NCI-H2081 treated with DMSO at 0.1 percent for 48 hours (cell line): Measurements from ENCODE around the gene TSLP.
A peak's percentile ranks its signal among the peaks of the same experiment; 100 is the strongest.

ENCODE experiments used
- DNase-seq: peaks from one replicate; lab custom pipeline; 2025; lab: John Stamatoyannopoulos, UW

The TSLP gene

DNA sequence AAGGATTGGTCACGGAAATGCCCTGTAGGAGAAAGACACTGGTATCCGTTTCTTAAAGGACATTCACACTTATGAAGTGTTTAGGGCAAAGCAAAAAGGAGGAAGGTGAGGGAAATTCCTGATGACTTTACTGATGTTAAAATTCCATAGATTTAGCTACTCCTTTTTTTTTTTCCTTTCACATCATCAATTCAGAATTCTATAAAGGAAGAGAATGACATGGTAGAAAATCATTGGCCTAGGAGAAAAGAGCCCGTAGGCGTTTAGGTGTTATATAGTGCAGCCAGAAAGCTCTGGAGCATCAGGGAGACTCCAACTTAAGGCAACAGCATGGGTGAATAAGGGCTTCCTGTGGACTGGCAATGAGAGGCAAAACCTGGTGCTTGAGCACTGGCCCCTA lies at the start of gene TSLP:
TSS of gene TSLP (plus strand) at position 301 of the 400 bp plus-strand sequence. CDS start 178 bp downstream, outside the sequence.
- DNase-seq, result no peak

DNA sequence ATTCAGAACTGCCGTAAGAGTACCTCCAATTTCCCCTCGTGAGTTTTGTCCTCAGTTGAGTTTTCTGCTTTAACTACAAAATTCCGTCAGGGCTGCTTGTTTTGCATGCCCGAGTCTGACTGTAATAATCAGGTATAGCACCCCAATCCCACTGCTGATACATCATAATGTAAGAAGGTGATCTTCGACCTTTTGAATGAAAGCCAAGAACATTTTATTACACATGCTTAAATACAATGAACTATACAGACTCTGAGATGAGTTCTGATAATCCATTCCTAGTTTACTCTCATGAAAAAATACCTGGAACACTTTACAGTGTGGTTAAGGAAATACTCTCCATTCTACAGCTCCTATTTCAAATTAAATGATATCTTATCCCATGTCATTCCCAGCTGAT lies 49.2 kb upstream of the TSLP start:
- DNase-seq, result no peak

DNA sequence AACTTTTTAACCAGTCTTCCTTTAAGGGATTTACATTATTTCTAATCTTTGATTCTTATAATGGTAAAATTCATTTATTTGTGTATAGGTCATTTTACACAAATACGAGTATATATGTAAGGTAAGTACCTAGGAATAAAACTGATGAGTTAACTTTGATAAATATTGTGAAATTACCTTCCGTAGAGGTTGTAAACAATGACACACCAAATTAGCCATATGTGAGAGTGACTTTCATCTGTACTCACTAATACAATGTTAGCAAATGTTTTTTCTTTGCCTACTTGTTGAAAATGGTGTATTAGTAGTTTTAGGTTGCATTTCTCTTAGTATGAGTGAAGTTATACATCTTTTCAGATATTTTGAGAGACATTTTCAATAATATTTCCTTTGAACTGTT lies 42.6 kb upstream of the TSLP start:
- no peak for DNase-seq

DNA sequence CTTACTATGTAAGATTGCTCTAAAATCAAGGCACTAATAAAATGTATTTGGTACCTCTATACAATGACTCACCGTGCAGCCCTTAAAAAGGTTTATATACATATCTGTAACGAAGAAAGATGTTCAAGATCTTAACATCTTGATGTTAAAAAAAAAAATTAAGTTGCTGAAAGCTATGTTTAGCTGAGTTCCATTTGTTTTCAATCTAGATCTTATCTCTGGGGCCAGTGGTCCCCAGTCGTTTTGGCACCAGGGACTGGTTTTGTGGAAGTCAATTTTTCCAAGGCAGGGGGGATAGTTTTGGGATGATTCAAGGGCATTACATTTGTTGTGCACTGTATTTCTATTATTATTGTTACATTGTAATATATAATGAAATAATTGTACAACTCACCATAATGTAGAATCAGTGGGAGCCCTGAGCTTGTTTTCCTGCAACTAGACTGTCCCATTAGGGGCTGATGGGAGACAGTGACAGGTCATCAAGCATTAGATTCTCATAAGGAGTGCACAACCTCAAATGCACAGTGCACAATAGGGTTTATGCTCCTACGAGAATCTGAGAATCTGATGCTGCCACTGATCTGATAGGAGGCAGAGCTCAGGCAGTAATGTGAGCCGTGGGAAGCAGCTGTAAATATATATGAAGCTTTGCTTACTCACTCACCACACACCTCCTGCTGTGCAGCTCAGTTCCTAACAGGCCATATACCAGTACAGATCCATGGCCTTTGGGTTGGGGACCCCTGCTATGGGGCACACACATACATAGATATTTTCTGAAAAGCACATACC lies 27.6 kb upstream of the TSLP start:
- DNase-seq, result no peak

DNA sequence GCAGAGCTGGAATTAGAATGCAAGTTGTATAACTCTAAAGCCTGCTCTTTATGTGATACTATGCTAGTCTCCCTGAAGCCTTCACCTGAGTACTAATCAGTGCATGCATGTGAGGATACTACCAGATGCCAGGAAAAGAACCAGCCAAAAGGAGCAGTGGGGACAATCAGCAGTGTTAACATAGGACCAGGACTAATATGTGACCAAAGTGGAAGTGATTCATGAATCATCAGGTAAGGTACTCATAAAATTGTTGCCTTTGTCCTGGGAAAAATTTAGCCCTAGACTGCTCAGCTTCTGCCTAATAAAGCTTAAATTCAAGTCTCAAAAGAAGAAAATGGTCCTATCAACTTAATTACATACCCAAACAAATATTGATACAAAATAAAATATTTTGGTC lies 13.4 kb upstream of the TSLP start:
- DNase-seq, result no peak

DNA sequence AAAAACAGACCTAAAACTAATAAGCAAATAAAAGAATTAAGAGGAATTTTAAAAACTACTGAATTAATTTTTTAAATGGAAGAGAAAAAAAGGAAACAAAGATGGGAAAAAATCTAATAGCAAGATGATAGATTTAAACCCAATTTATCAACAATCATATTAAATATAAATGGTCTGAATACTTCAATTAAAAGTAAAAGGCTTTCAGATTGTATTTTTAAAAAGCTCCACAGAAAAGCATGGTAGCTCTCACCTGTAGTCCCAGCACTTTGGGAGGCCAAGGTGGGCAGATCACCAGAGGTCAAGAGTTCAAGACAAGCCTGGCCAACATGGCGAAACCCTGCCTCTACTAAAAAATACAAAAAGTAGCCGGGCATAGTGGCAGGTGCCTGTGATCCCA lies 11.3 kb upstream of the TSLP start:
- DNase-seq, result no peak

DNA sequence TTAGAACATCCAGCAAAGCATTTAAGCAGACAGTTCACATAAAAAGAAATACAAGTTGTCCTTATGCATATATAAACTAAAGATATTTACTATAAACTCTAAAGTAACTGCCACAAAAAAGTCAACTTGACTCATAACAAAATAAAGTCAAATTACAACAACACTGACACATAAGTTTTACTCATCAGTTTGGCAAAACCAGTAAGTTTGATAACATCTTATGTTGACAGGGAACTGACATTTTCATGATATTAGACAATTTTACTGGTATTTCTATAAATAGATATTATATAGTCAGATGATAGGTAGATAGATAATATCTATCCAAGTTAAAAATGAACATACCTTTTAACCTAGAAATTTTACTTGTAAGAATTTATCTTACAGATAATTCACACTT lies 9.9 kb upstream of the TSLP start:
- no peak for DNase-seq

DNA sequence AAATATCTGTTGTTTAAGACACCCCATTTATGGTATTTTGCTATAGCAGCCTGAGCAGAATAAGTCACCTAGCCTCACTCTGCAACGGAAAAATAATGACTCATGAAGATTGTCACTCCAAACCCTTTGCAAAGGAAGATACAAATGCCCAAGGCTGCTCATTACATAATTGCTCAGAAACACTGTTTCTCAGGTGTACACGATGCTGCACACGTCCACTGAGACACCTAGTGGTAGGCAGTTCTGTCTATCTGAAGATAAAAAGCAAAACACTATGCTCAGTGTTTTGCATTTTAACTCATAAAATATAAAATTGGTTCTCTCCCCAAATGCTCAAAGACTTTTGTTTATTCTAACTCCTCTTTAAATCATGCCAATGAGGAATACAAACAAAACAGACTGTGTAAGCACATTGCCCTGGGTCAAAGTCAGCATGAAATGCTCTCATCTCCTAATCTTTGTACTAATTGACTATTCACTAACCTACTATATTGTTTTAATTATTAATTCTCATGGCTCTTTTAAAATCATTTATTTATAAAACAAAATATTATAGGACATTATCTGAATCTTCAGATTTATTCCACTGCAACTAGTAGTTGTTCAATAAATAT lies 7.7 kb upstream of the TSLP start:
- no peak for DNase-seq

DNA sequence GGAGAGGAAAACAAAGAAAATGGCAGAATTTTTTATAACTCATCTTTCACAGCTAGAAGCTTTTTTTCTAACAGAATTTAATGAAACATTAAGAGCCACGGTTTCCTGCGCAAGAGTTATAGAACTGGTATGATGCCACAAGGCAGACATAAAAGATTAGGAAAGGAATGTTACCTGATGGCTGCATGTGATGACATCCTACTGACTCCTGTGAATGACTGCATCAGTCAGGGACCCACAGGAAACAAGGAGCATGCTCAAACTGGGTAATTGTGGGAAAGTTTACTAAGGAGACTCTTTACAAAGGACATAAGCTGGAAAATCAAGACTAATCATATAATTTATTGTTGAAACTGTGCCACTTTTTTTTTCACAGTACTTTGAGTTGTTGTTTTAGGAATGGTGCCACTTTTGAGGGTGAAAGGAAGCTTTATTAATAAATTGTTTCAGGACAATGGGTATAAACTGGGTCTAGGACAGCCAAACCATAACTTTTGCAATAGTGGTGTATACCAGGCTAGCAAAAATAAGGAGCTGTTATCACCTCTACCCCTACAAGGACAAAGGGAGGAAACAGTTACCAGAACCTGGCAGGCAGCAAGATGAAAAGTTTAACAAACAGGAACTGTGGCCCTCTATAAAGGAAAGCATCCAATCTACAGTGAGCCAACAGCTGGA lies 5.1 kb upstream of the TSLP start:
- DNase-seq, result no peak

DNA sequence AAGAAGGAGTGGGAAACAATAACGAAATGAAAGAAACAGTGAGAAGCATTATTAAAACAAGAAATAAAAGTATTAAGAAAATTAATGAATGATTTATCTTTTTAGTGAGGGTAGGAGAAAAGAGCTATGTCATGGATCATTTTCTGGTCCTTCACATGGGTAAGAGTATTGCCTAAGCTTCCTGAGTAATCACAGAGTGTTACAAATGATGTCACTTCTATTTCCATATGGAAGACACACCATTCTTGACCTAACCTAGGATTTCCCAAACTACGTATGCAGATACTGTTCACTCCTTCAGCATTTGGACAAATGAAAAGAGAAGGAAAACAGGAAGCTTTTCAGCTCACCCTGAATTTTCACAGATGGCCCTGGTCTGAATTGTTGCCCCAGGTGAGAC lies 3.3 kb upstream of the TSLP start:
- no peak for DNase-seq

DNA sequence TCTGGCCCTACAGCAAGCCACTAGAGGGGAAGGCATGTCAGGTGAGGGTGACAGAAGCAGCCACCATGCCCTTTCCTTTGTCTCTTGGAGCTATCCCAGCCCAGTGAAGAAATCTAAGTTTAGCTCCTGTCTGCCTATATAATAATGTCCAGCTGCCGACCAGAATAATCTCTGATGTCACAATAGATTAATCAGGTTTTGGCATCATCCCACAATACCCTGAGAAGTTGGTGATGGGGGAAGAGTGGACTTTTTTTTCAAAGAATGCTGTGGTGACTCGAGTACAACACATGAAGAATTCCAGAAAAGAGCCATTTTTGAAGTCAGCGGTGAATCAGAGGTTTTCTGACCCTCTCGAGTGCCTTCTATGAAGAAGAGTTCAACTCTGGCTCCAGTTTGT lies 1.7 kb upstream of the TSLP start:
- no peak for DNase-seq

DNA sequence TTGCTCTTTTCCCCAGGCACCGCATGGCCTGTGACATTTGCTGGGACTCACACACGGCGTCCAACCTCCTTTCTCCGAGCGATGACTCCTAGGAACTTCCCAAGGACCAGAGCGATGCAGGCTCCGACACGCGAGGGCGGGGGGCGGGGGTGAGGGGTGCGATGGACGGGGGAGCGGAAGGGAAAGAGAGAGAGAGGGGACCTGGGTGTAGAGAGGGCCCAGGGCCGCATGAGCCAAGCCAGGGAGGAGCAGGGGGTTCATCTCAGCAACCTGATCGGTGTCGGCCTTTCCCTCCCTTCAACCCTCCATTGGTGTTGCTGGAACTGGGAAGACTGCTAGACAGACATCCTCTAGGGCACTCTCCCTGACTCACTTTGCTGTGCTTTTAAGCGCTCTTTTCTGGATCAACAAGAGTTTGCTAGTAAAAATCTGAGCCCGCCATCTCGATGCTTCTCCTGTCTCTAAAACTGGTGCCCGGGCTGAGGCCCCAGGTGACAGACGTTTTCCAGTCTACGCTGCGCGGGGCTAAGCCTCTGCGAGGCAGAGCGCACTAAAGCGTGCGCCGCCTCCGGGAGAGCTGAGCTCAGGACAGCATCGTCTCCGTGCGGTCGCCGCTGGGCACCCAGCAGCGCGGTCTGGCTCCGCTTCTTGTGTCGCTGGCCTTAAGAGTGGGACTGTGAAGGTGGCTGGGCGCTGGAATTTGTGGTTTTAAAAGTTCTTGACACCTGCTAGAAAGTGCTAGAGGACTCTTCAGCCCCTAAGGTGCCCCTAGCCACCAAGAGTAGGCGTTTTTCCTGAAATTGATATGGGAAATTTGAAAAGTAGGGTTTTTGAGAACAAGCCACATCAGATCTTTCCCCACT lies 1.0 kb upstream of the TSLP start:
- no peak for DNase-seq

DNA sequence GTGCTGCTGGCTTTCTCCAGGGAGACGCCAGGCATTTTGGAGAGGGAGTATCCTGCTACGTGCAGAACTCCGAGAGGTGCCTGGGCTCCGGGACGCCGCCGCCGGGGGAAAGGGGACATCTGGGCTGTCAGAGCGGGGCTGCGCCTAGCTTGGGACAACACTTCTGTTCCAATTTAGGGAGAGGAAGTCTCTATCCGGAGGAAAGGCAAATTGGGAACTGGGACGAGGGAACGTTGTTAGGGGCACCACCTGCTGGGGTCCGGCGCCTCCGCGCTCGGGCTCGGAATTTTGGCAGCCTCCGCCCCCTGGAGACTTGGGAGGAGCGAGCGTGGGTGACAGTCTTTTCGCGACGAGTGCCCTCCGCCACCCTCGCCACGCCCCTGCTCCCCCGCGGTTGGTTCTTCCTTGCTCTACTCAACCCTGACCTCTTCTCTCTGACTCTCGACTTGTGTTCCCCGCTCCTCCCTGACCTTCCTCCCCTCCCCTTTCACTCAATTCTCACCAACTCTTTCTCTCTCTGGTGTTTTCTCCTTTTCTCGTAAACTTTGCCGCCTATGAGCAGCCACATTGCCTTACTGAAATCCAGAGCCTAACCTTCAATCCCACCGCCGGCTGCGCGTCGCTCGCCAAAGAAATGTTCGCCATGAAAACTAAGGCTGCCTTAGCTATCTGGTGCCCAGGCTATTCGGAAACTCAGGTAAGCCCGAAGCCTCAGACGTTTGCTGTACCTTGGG lies 1.6 kb downstream of the TSLP start:
- no peak for DNase-seq

DNA sequence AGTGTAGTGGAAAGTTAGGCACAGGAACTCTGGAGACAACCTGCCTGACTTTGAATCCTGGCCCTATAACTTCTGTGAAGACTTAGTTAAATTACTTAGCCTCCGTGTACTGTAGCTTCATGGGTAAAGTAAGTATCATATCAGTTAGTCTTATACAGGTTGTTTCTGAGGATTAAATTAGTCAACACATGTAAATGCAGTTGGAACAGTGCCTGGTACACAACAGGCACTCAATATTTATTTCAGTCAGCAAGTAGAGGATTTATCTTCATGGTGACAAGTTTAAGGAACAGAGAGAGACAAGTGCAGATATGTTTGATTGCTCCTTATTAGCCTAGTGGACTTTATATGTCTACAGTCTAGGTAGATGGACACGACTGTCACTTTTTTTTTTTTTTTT lies 2.7 kb downstream of the TSLP start:
- DNase-seq, result no peak

DNA sequence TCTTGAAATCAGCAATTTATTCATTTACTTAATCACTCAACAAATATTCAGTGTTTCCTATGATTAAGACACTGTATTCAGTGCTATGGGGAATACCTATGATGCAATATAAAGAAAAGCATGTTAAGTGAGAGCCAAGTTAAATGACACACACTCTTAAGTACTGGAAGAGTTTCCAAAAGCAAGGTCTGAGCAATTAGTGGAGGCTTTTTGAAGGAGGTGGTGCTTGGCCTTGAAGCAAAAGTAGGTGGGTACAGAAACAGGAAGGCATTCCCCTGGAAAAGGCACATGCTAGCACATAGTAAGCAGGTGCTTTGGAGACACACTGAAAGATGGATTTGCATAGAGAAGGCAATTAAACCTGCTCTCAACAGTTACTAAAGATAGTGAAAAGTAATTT lies 4.0 kb downstream of the TSLP start:
- DNase-seq, result no peak

DNA sequence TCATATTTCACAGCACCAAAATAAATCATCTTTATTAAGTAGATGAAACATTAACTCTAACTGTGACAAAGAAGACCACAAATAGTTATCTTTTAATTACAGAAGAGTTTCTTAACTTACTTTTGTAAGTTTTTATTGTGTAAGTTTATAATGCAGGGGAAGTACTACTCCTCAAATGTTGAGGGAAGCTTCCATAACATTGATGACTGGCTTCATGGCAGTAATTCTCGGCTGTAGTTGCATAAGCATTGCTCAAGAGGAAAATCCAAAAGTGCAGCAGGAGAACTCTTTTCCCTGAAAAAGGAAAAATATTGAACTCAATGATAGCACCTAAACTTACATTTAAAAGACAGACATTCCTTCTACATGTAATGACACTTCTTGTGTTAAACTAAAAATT lies 4.6 kb downstream of the TSLP start:
- no peak for DNase-seq

DNA sequence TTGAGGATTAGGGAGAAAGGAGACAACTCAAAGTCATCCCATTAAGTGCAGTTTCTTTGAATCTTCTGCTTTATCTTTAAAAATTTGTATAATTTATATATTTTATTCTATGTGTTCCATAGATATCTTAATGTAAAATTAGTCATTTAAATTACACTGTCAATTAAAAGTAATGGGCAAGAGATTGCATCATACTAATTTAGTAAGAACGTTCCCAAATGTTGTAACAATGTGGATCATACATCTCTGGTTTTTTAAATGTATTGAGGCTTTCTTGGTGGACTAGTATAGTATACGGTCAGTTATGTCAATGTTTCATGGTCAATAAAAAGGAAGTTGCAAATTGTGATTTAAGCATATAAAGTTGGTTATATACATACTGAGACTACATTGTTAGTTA lies 6.2 kb downstream of the TSLP start:
- DNase-seq, result no peak

DNA sequence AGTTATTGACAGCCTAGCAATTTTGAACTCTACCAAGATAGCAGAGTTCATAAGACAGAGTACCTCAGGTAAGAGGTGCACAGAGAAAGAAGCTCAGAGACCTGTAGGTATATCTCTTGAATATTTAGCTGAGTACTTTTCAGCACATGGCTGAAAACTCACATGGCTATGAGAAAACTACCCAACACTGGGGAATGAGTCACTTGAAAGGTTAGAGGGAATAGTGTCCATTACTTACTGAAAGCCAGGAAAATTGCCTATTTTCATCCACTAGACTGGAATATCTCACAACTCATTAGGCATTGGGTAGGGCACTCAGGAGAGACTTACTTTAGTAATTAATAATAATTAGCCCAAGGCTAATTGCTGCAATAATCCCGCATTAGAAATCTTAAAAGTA lies 8.3 kb downstream of the TSLP start:
- no peak for DNase-seq

DNA sequence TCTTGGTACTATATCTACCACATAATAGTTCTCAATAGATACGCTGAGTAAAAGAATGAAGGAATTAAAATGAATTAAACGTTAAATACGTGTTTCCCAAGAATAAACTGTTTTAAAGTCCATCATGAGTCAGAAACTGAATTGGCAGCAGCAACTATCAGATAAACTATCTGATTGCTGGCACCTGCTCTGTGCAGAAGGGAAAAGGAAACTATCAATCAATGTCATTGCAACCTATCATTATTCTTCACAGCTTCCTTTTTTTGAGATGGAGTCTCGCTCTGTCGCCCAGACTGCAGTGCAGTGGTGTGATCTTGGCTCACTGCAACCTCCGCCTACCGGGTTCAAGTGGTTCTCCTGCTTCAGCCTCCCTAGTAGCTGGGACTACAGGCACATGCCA lies 11.8 kb downstream of the TSLP start:
- peak; percentile 34 for DNase-seq

DNA sequence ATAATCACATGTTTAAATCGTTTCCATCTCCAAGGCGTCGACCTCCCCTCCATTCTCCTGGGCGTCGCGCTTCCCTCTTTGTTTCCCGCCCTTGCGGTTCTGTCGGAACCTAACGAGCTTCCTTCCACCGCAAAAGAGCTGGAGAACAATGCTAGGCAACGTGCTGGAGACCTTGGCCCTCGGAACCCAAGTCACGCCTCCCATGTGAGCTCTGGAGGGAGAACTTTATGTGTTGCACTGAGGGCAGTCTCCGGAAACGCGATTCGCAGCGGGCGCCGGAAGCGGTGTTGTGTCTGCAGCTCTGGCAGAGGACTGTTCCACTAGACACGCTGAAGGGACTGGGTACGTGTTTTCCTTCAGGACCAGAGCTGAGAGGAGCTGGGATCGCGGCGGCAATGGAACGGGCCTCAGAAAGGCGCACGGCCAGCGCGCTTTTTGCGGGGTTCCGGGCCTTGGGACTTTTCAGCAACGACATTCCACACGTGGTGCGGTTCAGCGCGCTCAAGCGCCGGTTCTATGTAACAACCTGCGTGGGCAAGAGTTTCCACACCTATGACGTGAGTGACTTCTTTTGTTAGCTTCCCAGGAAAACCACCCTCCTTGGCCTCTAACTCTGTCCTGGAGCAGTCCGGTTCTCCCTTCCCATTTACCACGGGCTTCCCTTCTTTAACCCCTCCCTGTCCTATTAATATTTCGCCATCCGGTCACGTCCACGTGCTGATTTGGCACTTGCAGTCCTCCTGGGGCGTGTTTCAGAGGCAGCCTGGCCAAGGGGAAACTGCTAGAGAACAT lies 20.7 kb downstream of the TSLP start, which contains the start of gene WDR36:
TSS of gene WDR36 (plus strand) at position 287 of the 792 bp plus-strand sequence. CDS start at position 396, 109 bp downstream.
- DNase-seq, result peak; percentile 55

DNA sequence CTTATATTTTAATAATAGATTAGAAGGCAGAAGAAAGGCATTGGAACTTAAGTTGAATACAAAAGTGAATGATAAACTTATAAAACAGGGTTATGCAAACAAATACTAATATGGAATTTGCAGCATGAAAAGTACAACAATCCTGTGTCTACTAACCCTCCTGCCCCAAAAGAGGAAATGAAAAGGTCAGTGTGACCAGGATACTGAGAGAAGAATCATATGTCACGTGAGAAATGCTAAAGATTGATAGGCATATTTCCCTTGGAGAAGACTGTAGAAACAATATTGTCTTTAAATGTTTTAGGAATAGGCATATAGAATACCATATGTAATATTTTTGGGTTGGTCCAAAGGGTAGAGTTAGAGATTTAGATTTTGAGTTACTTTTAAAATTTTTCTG lies 24.5 kb downstream of the TSLP start:
- DNase-seq, result no peak
